Measurements from ENCODE around the gene RHOG.

GRCh38 chr11:3857628-3858027, 16.9 kb upstream of the RHOG start:
- no peak for TF ChIP-seq EZH2phosphoT487 (IDR thresholded peaks at IDR 0.05; ENCODE audit: low read depth)
- TF ChIP-seq CTCF (IDR thresholded peaks at IDR 0.05; ENCODE audit: low read depth, low read length), result no peak
